GM19043 (cell line): ENCODE results near the gene PPM1H.
"Not testable (repeated sequence)": the region's sequence is repeated elsewhere in the genome, so short reads cannot be mapped to it uniquely, and the experiment has no call there.

Experiments used
- ATAC-seq: cut with Tn5 transposase; IDR thresholded peaks from one replicate; pipeline ENCODE4 v1.9.1; 2021; ENCODE audit warnings: low read depth; ENCODE audit not compliant: unreplicated experiment

The PPM1H gene

DNA sequence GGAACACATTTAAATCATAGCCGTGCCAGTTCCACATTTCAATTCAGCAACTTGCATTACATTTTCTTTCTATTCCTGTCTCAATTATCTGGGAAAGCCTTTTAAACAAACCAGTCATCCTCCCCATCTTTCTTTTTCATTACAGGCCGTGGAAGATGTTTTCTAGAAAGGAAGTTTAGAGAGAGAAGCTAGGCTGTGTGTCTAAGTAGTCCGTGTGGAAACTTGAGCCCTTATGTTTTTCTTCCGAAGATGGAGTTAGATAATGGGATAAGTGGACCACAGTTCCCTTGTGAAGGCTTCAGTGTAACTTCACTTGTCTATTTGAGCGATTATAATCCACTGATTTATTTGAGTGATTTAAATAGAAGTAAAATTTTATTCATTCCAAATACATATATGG lies 12.4 kb upstream of the PPM1H start:
- no peak for ATAC-seq

DNA sequence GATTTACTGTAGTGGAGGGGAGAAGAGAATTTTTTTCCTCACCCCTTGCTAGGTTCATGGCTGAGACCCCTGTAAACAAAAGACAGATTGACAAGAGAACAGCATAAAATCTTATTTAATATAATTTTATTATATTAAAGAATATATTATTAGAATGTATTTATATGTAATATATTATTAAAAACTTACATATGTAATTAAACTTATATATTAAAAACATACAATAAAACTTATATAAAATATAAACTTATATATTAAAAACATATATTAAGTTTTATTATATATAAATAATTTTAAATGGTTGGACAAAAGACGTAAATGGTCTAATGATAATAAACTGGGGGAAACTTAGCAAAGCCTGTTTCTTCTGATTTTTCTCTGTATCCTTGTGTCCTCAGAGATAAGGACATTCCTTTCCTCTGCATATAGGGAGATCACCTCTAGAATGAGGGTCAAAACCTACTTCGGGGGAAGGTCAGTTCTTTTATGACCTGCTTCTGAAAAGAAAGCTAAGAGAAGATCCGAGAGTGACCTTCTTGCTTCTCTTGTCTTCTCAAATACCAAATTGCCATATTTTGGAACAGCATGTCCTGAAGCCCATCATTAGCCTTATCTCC lies 8.9 kb upstream of the PPM1H start:
- no peak for ATAC-seq

DNA sequence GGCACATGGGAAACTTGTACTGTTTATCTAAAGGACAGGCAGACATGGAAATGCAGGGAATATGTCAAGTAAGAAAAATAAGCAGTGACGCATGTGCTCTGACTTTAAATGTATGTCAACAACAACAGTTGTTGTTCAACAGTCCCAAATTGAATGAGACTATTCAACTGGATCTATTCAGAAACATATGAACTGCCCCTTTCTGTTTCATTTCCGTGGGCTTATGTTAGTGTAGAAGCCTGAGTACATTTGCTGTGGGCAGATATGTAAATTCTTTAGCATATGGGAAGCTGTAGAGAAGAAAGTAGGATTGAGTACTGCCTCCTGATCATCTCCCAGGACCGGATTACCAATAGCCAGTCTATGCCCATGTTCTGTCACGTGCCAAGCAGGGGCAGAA lies 7.4 kb upstream of the PPM1H start:
- ATAC-seq: not testable (repeated sequence)

DNA sequence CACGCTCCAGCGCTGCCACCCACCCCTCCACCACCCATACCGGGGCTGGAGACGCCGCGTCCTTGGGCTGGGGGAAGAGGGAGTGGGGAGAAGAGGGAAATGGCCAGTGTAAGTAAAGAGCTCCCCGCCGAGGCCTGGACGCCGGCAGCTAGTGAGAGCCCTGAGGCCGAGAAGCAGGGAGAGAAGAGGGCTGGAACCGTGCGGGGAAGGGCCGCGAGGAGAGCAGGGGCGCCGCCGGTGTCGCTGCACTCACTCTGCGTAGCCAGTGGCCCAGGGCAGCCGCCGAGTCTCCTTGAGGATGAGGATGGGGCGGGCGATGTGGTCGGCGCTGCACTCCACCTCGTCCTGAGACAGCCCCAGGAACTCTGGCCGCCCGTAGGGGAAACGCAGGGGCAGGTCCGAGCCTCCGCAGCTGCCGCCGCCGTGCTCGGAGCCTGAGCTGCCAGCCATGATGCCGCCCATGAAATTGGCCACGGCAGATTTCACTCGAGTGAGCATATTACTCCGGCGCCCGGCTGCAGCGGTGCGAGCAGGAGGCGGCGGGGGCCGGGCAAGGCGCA lies 631 bp downstream of the PPM1H start:
- peak; percentile 30 for ATAC-seq

DNA sequence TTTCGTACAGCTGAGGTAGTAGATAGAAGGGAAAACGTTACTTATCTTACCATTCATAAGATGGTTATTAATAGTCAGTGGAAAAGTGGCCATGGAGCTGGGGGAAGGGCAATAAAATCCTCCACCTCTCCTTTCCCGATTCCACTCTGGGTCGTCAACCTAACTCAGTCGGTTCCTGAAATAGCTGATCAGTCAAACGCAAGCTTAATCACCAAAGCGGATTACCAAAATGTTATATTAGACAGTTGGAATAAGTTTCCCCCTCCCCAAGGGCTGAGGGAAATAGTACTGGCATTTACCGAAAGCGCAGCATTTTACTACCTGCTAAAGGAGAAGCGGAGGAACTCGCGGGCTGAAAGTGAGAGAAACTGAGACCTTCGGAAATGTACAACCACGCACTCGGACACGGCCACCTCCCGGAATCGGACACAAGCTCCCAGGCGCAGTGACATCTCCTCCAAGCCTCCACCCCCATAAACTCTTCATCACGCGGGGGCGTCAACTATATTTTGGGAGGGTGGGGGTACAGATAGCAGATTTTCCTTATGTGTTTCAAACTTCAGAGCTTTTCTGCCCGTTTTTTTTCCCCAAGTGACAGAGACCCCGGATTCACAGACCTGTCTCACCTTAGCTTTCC lies 1.2 kb downstream of the PPM1H start:
- ATAC-seq: no peak

DNA sequence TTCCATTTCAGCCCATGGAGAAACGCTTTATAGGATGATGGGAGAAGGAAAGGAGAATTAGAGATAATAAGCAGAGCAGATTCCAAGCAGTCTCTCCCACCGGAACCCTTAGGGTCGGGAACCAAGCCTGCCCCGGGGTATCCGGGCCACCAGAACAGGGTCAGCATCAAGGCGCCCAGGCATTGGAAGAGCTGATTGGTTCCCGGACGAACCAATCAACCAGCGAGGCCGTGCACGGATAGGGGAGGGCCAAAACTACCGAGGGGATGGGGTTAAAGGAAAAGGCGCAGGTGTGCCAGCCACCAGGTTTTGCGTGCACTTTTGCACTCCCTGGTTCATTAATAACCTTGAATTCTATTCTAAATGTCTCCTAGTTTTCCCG lies 1.7 kb downstream of the PPM1H start:
- no peak for ATAC-seq

DNA sequence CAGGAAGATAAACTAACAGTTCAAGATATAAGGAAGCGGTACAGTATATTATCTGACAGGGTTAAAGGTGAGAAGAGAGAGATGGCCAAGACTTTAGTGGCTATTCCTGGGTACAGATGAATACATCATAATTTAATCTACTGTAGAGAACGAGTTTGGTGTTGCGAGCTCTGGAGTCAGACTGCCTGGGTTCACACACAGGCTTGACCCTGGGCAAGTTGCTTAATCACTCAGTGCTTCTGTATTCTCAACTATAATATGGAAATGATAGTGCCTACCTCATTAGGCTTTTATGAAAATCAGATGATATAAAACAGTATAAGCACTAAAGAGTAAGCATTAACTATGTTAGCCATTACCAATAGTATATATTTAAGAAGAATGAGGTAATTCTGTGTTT lies 3.5 kb downstream of the PPM1H start:
- no peak for ATAC-seq

DNA sequence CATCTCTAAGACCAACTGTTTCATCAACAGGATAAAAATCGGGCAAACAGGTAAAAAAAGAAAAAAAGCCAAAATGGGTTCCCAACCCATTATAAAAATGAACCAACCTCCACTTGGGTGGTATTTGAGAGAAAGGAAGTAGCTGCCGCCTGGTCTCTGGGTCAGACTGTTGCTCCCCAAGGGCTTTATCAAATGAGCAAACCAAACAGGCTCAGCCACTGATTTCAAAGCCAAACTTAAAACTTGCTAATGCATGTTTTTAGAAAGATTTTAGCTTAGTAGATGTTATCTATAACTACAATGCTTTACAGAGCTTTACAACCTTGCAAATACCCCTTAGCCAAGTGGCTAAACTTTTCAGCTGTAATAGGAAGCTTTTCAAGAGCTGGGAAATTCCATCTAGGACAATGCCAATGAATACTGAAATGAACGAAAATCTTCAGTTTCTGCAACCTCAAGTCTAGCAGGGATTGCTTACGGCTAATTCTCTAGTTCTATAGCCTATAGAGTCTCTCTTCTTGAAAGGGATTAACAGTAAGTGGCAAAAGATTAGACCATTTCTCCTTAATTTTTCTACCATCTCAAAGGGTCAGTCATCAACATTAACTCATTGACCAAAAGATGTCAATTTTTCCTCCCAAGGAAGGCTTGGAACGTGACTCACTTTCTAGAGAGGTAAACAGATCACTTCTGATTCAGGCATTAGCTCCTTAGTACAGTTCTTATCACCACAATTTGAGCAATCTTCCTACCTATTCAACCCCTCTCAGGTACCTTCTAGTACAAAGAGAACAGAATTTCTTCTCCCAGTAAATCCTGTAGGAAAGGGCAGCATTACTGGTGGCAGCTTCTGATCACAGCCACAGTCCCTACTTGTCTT lies 4.2 kb downstream of the PPM1H start:
- no peak for ATAC-seq

DNA sequence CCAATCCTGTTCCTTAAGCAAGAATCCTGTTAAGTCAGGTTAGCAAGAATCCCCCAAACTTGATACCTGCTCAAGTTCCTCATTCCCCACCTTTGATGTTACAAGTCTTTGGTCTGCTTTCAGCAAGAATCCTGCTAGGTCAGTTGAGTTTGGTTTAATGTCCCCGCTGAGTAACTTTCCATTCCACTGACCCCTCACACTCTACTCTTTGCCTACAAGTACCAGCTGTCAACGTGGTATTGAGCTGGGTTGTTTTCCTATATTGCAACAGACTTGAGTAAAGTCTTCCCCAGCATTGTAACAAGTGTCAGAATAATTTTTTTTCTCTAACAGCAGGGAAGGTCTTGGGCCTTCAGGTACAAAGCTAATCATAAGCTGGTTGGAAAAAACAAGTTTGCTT lies 6.3 kb downstream of the PPM1H start:
- ATAC-seq: no peak

DNA sequence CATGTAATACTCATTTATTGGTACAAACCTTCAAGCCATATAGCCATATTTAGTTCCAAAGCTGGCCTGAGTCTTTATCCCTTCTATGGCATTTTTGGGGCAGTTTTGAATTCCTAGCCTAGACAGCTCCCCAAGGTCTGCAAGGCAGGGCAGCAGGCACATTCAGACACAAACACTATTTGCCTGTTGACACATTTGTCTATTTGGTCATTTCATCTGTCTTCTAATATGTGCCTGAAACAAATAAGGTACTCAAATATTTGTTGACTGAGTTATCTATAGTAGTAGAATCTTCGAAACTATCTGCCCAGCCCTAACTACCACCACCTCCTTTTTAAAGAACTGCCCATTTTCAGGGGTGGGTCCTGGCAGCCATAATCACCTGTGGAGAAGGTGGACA lies 9.3 kb downstream of the PPM1H start:
- ATAC-seq: no peak

DNA sequence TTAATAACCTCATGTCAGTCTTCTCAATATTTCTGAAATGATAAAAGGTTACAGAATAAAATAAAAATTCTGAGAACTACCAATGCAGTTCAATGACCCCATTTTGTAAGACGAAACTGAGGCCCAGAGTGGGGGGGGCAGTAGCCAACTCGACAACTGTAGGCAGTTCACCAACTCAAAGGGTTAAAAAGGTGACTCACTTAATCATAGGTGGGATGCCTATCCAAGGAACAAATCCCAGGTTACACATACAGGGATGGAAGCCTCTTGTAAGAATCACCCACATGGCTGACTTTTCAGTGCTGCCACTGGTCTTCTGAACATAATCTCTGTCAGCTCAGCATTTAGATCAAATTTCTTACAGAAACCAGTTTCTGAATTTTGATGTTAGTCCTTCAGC lies 10.9 kb downstream of the PPM1H start:
- no peak for ATAC-seq

DNA sequence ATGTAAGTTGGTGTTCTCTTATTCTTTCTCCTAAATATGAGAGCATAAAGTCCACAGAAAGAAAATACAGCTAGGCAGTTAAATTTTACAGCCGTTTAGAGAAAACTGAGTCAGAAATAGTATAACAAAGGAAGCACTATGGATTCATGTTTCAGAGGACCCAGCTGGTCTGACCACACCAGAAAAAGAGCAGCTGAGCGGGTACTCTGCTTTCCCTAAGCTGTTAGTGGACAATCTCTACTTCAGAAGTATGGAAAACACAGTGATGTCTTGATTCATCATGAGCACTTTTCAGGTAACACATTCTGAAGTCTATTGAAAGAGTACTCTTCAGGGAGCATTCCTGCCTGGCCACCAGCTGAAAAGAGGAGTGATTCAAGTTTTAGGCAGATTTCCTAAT lies 12.4 kb downstream of the PPM1H start:
- ATAC-seq: no peak

DNA sequence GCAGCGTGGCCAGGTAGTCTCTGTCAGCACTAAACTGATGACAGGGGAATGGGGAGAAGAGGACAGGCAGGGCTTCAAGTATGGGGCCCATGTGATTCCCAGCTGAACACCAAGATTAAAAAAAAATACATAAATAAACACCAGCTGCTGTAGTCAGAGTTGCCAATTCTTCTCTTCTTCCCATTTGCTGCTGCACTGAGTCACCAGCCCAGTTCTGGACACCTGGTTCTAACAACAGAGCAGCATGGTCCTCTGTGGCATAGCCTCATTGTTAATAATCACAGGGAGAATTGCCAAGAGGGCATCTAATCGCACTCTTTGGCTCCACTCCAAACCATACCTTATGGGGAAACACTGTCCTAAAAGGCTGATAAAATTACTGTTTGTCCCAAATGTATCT lies 15.1 kb downstream of the PPM1H start:
- no peak for ATAC-seq

DNA sequence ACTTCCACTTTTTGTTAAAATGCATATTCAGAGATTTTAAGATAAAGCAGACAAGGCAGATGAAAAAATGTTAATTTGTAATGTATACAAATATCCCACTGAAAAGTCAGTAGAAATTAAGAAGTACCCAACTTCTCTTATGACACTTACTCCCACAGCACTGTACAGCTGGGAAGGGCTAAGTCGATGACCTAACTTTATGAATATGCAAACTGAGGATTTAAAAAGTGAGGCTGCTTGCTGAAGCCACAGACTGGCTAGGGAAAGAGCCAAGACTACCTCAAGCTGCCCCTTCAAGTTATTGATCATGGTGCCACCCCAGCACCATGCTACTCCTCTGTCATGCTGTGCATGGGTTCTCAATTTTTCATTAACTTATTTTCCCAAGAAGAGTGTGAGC lies 17.0 kb downstream of the PPM1H start:
- no peak for ATAC-seq

DNA sequence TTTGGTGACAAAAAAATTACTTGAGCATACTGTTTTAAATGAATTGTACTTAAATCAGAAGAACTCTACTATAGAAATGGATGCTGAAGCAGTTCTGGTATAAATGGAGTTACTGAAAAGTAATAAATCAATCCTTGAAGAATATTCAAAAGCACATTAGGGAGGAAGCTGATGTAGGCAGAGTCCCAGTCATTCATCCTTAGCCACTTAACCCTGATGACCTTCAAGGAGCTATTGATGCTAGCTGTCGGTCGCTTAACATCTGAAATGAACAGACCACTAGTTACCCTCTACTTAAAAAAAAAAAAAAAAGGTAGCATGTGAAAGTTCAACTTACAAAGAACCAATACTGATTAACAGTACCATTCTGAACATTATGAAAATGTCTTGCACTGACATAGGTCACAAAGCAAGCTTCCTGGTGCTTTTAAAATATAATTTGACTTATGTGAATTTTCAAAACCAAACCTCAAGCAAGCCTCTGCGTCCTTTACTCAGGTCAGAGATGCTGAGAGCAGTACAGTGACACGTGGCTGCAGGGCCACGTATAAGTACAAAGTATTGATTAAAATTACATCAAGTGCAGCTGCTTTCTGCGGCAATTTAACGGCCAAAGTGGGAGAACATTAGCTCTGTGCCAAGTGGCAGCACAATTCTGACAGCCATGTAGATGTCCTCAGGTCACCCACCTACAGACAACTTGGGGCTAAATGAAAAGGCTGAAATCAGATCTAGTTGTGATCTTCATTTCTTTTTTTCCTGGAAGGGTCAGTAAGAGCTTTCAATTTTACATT lies 18.1 kb downstream of the PPM1H start:
- ATAC-seq: no peak

DNA sequence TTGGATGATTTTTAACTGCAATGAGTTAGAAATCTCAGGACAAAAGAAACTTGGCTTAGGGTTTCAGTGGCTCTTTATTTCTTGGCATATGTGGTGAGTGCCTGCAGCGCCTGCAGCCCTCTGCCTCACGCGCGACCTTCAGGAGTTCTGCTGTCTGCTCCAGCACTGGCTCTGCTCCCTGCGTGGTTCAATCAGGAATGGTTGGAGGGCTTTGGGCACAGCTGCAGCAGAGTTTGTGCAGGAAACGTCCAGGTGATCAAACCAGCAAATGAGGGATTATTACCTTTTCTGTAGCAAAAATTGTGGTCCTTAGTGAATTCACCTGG lies 19.8 kb downstream of the PPM1H start:
- ATAC-seq: no peak

DNA sequence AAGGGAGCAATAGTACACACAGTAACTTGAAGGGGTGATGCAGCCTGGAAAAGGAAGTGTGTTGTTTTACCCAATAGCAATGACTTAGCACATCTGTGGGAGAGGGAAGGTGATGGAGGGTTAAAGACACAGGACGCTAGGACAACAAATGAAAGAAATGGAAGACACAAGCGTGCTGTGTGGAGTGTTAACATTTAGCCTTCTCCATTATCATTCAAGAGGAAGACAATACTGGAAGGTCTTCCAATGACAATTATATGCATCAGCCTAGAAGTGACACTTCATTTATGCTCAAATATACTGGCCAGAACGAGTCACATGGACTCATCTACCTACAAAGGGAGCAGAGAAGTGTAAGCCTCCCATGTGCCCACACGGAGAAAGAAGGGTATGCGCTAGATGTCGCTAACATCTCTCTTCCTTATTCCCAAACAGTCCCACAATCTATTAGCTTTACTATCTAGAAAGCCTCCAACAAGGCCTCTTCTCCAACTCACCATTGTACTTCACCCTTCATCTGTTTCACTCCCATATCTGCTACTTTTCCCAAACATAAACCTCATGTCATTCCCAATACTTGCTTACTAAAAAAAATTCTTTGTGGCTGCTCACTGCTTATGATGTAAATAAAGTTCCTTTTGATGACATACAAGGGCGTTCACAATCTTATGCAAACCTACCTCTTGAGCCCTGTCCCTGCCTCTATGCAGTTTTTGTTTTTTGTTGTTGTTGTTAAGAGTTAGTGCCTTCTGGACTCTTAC lies 20.3 kb downstream of the PPM1H start:
- no peak for ATAC-seq

DNA sequence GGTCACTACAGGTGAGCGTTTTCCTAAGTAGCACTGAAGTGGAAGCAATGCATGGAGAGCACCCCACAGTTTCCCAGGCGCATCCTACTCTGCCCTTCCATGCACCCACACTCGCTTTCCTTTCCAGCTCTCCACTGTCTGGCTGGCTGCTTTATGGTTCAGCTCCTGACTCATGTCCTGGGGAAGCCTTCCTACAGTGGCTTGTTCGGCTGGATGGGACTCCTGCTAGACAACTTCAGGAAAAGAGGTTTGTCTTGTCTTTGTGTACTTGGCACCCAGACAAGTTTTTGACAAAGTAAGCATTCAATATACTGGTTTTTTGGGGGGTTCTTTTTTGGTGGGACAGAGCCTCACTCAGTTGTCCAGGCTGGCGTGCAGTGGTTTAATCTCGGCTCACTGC lies 21.6 kb downstream of the PPM1H start:
- ATAC-seq: no peak

DNA sequence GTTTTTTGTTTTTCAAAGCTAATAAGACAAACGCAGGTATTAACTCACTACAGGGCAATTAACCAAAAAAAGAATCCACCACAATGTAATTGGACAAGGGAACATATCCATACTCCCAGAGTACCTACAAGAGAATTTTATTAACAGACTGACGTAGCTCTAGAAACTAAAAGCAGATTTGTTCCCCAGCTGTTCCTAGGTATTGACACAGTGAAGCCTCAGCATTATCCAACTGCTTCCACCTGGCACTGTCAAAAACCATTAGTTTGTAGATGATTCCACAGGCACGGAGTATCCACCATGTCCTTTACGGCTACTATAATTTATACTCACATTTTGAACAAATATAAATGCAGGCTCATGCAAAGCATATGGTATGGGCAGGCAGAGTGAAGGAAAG lies 22.3 kb downstream of the PPM1H start:
- no peak for ATAC-seq

DNA sequence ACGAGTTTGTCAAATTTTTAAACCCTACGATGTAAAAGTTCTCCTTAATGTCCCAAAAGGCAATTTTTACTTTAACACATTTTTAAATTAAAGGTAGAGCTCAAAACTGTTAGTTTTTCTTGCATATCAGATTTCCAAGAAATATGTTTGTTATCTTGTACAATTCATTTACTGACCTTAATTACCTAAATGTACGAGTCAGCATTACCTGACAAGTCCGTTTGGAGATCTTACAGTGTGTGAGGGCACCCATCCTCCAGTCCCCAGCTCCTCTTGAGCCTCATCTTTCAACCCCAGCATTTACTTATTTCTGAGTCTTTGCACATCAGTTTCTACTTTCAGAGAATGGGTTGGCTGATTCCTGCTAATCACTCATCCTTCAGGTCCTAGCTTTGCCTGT lies 23.7 kb downstream of the PPM1H start:
- ATAC-seq: no peak
